ENCODE data around the gene RLN3.

RLN3 gene

GRCh38 chr19:13982773-13983172 lies 45.2 kb upstream of the RLN3 start:
- no peaks in the 10 kb centered on the region for H3K9me3 ChIP-seq (ENCODE audit: control insufficient read depth, low read length)
- no peak overlapping the region for H2BK15ac ChIP-seq (ENCODE audit: low read depth, poor library complexity, severe bottlenecking)
- H3K4me1 ChIP-seq (ENCODE audit: control insufficient read depth, insufficient read depth, low read depth, low read length), result peaks cover 40% of the 10 kb centered on the region
- H3K9ac ChIP-seq (ENCODE audit: low read length), result no peak overlapping the region
- H2BK5ac ChIP-seq (ENCODE audit: low read depth, low read length, poor library complexity, severe bottlenecking), result no peak overlapping the region
- H2AK5ac ChIP-seq (ENCODE audit: low read length, severe bottlenecking), result no peak overlapping the region
- H3K79me1 ChIP-seq (replicated peaks; ENCODE audit: low read length, poor library complexity, severe bottlenecking), result peaks cover 2% of the 10 kb centered on the region
- H3K18ac ChIP-seq (ENCODE audit: low read depth in 1 of 2, low read length in 2 of 2), result no peak overlapping the region
- no peak overlapping the region for H4K91ac ChIP-seq (ENCODE audit: low read length)
- peaks cover 0 to 8% of the 10 kb centered on the region in 2 experiments for H3K27me3 ChIP-seq (ENCODE audit: control insufficient read depth in 1 of 2, insufficient read depth in 1 of 2, low read length in 2 of 2)
- H2BK120ac ChIP-seq (ENCODE audit: low read depth, low read length), result no peak overlapping the region
- no peak overlapping the region for H3K23ac ChIP-seq (ENCODE audit: low read length in 2 of 2)
- H3K4me2 ChIP-seq (ENCODE audit: low read length, poor library complexity, severe bottlenecking), result no peak overlapping the region
- no peak for DNase-seq
- H3K4ac ChIP-seq (ENCODE audit: low read depth in 1 of 2, low read length in 2 of 2), result no peak overlapping the region
- no peak overlapping the region for H3K27ac ChIP-seq (ENCODE audit: low read length, poor library complexity, severe bottlenecking)
- H3K36me3 ChIP-seq (ENCODE audit: control insufficient read depth in 1 of 2, insufficient read depth in 2 of 2, low read depth in 1 of 2, low read length in 2 of 2), result peaks cover 6 to 43% of the 10 kb centered on the region in 2 experiments
- no peak overlapping the region for H2AFZ ChIP-seq (ENCODE audit: low read depth, low read length)
- H4K8ac ChIP-seq (ENCODE audit: low read length), result no peak overlapping the region
- no peak overlapping the region for H2BK12ac ChIP-seq (ENCODE audit: low read length in 2 of 2)
- no peak overlapping the region for H3K4me3 ChIP-seq (ENCODE audit: insufficient read depth in 1 of 2, low read depth in 1 of 2, low read length in 2 of 2)
- H3K14ac ChIP-seq (ENCODE audit: low read length in 2 of 2), result no peak overlapping the region
- 97% methylated on average over 9 of the region's 9 CpGs for WGBS

- no peak for DNase-seq
- H4K91ac ChIP-seq (ENCODE audit: low read length), result no peak overlapping the region
- no peak overlapping the region for H2BK15ac ChIP-seq (ENCODE audit: low read depth, poor library complexity, severe bottlenecking)
- no peak overlapping the region for H3K9ac ChIP-seq (ENCODE audit: low read length)
- H2BK120ac ChIP-seq (ENCODE audit: low read depth, low read length), result no peak overlapping the region
- H3K9me3 ChIP-seq (ENCODE audit: control insufficient read depth, low read length), result no peaks in the 10 kb centered on the region
- no peak overlapping the region for H3K14ac ChIP-seq (ENCODE audit: low read length in 2 of 2)
- H3K79me1 ChIP-seq (replicated peaks; ENCODE audit: low read length, poor library complexity, severe bottlenecking), result peaks cover 5% of the 10 kb centered on the region
- H3K23ac ChIP-seq (ENCODE audit: low read length in 2 of 2), result no peak overlapping the region
- peaks cover 37% of the 10 kb centered on the region for H3K4me1 ChIP-seq (ENCODE audit: control insufficient read depth, insufficient read depth, low read depth, low read length)
- no peak overlapping the region for H2AK5ac ChIP-seq (ENCODE audit: low read length, severe bottlenecking)
- H3K27me3 ChIP-seq (ENCODE audit: control insufficient read depth in 1 of 2, insufficient read depth in 1 of 2, low read length in 2 of 2), result peaks cover 0 to 8% of the 10 kb centered on the region in 2 experiments
- H3K4me2 ChIP-seq (ENCODE audit: low read length, poor library complexity, severe bottlenecking), result no peak overlapping the region
- H3K4me3 ChIP-seq (ENCODE audit: insufficient read depth in 1 of 2, low read depth in 1 of 2, low read length in 2 of 2), result no peak overlapping the region
- H3K27ac ChIP-seq (ENCODE audit: low read length, poor library complexity, severe bottlenecking), result no peak overlapping the region
- H3K36me3 ChIP-seq (ENCODE audit: control insufficient read depth in 1 of 2, insufficient read depth in 2 of 2, low read depth in 1 of 2, low read length in 2 of 2), result peaks cover 6 to 43% of the 10 kb centered on the region in 2 experiments
- H4K8ac ChIP-seq (ENCODE audit: low read length), result no peak overlapping the region
- H2BK12ac ChIP-seq (ENCODE audit: low read length in 2 of 2), result no peak overlapping the region
- H3K18ac ChIP-seq (ENCODE audit: low read depth in 1 of 2, low read length in 2 of 2), result no peak overlapping the region
- H2AFZ ChIP-seq (ENCODE audit: low read depth, low read length), result no peak overlapping the region
- WGBS, result 94% methylated on average over 20 of the region's 21 CpGs
- no peak overlapping the region for H3K4ac ChIP-seq (ENCODE audit: low read depth in 1 of 2, low read length in 2 of 2)
- H2BK5ac ChIP-seq (ENCODE audit: low read depth, low read length, poor library complexity, severe bottlenecking), result no peak overlapping the region
These were observed 44.6 kb upstream of the RLN3 start for GRCh38 chr19:13983213-13983889.

GRCh38 chr19:13984186-13984585 lies 43.8 kb upstream of the RLN3 start:
- Histone ChIP-seq H2AFZ (ENCODE audit: low read depth, low read length) (no peak overlapping the region), H3K4me1 (ENCODE audit: control insufficient read depth, insufficient read depth, low read depth, low read length) (peaks cover 32% of the 10 kb centered on the region), H3K27me3 (ENCODE audit: control insufficient read depth in 1 of 2, insufficient read depth in 1 of 2, low read length in 2 of 2) (peaks cover 0 to 5% of the 10 kb centered on the region in 2 experiments), H3K9ac (ENCODE audit: low read length) (no peak overlapping the region), H4K91ac (ENCODE audit: low read length) (no peak overlapping the region), H2BK12ac (ENCODE audit: low read length in 2 of 2) (no peak overlapping the region), H2BK120ac (ENCODE audit: low read depth, low read length) (no peak overlapping the region), H2BK15ac (ENCODE audit: low read depth, poor library complexity, severe bottlenecking) (no peak overlapping the region), H3K18ac (ENCODE audit: low read depth in 1 of 2, low read length in 2 of 2) (no peak overlapping the region), H3K27ac (ENCODE audit: low read length, poor library complexity, severe bottlenecking) (no peak overlapping the region), H3K23ac (ENCODE audit: low read length in 2 of 2) (no peak overlapping the region), H3K4me3 (ENCODE audit: insufficient read depth in 1 of 2, low read depth in 1 of 2, low read length in 2 of 2) (no peak overlapping the region), H3K14ac (ENCODE audit: low read length in 2 of 2) (no peak overlapping the region), H3K9me3 (ENCODE audit: control insufficient read depth, low read length) (no peaks in the 10 kb centered on the region), H3K4me2 (ENCODE audit: low read length, poor library complexity, severe bottlenecking) (no peak overlapping the region), H4K8ac (ENCODE audit: low read length) (no peak overlapping the region), H3K4ac (ENCODE audit: low read depth in 1 of 2, low read length in 2 of 2) (no peak overlapping the region), H2BK5ac (ENCODE audit: low read depth, low read length, poor library complexity, severe bottlenecking) (no peak overlapping the region), H2AK5ac (ENCODE audit: low read length, severe bottlenecking) (no peak overlapping the region), H3K79me1 (replicated peaks; ENCODE audit: low read length, poor library complexity, severe bottlenecking) (peaks cover 11% of the 10 kb centered on the region), H3K36me3 (ENCODE audit: control insufficient read depth in 1 of 2, insufficient read depth in 2 of 2, low read depth in 1 of 2, low read length in 2 of 2) (peaks cover 6 to 51% of the 10 kb centered on the region in 2 experiments)
- no peak for DNase-seq
- WGBS, result 81% methylated on average over 9 of the region's 15 CpGs

GRCh38 chr19:13984875-13985741 lies 42.8 kb upstream of the RLN3 start:
- H3K14ac ChIP-seq (ENCODE audit: low read length in 2 of 2), result no peak overlapping the region
- H3K23ac ChIP-seq (ENCODE audit: low read length in 2 of 2), result no peak overlapping the region
- peaks cover 18% of the 10 kb centered on the region for H3K79me1 ChIP-seq (replicated peaks; ENCODE audit: low read length, poor library complexity, severe bottlenecking)
- H3K4me3 ChIP-seq (ENCODE audit: insufficient read depth in 1 of 2, low read depth in 1 of 2, low read length in 2 of 2), result no peak overlapping the region
- H2BK120ac ChIP-seq (ENCODE audit: low read depth, low read length), result no peak overlapping the region
- WGBS, result 93% methylated on average over 25 of the region's 25 CpGs
- peak overlapping the region; percentile 77 for H3K27ac ChIP-seq (ENCODE audit: low read length, poor library complexity, severe bottlenecking)
- H3K9ac ChIP-seq (ENCODE audit: low read length), result no peak overlapping the region
- no peak overlapping the region for H4K91ac ChIP-seq (ENCODE audit: low read length)
- no peaks in the 10 kb centered on the region for H3K9me3 ChIP-seq (ENCODE audit: control insufficient read depth, low read length)
- peaks cover 6 to 55% of the 10 kb centered on the region in 2 experiments for H3K36me3 ChIP-seq (ENCODE audit: control insufficient read depth in 1 of 2, insufficient read depth in 2 of 2, low read depth in 1 of 2, low read length in 2 of 2)
- no peak overlapping the region for H4K8ac ChIP-seq (ENCODE audit: low read length)
- H2BK15ac ChIP-seq (ENCODE audit: low read depth, poor library complexity, severe bottlenecking), result no peak overlapping the region
- no peak overlapping the region for H3K4me2 ChIP-seq (ENCODE audit: low read length, poor library complexity, severe bottlenecking)
- H2AK5ac ChIP-seq (ENCODE audit: low read length, severe bottlenecking), result peak overlapping the region; percentile 62
- H3K18ac ChIP-seq (ENCODE audit: low read depth in 1 of 2, low read length in 2 of 2), result no peak overlapping the region
- H2BK5ac ChIP-seq (ENCODE audit: low read depth, low read length, poor library complexity, severe bottlenecking), result no peak overlapping the region
- H2AFZ ChIP-seq (ENCODE audit: low read depth, low read length), result no peak overlapping the region
- no peak for DNase-seq
- H3K4ac ChIP-seq (ENCODE audit: low read depth in 1 of 2, low read length in 2 of 2), result no peak overlapping the region
- H3K27me3 ChIP-seq (ENCODE audit: control insufficient read depth in 1 of 2, insufficient read depth in 1 of 2, low read length in 2 of 2), result no peaks in the 10 kb centered on the region
- peaks cover 32% of the 10 kb centered on the region for H3K4me1 ChIP-seq (ENCODE audit: control insufficient read depth, insufficient read depth, low read depth, low read length)
- H2BK12ac ChIP-seq (ENCODE audit: low read length in 2 of 2), result peak overlapping the region in 1 of 2 experiments; percentile 65
